ENCODE data around the gene IKBIP.
"Not testable (repeated sequence)": the region's sequence is repeated elsewhere in the genome, so short reads cannot be mapped to it uniquely, and the experiment has no call there.

IKBIP gene

DNA sequence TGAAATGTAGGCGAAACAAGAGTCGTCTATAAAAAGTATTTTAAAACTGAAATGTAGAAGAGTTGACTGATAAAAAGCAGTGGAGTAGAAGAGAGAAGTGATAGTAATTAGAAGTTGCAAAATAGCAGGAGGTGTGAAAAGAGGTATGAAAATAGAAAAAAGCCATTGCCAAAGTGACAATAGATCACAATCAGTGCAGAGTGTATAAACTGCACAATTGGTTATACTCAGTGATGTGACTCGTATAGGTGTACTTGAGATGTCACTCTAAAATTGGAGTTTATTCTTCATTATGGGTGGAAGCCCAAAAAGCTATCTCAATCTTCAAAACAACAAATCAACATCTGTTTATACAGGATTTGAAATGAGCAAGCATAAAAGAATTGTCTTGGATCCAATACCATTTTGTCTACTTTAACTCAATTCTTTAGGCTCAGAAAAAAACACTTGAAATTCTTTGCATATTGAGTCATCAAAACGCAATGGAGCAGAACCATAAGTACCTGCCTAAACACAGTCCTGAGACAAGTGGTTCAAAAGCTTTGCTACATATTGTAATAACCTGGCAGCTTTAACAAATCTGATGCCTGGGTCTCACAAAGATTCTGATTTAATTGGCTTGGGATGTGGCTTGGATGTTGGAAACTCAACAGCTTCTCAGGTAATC is 8.8 kb downstream of the IKBIP start:
- DNase-seq, result no peak

DNA sequence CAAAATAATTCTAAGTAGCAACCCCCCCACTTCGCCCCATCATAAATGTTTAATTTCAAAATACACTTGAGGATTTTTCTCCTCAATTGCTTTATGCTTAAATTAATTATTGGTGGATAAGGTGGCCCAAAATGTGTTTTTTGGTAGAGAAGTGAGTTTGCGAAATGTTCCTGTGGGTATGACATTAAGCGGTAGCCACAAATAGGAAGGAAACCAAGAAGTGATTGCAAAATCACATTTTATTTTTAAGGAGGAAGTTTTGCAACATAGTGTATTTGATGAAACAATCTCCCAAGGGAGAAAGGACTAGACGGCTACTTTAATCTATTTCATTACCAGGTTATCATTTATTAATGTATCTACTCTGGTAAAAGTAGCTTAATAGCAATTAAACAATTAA is 25.6 kb downstream of the IKBIP start:
- DNase-seq, result no peak

DNA sequence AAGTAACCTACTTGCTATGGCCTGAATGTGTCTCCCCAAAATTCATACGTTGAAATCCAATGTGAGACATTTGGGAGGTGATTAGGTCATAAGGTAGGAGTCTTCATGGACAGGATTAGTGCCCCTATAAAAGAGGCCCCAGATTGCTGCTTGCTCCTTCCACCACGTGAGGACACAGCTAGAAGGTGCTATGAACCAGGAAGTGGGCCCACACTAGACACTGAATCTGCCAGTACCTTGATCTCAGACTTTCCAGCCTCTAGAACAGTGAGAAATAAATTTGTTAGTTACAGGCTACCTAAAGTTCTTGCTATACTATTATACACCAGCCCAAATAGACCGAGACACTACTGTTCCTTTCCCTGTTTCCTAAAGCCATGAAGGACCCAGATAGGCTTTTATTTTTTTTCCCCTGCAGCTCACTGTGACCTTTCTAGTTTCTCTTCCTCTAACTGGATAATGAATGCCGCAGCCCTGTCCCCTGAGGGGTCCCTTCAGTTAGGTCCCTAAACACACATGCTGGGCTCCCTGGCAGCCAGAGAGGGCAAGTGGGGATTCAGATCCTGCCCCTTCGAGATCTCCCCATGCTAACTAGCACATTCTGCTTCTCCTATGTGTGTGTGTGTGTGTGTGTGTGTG is 31.8 kb downstream of the IKBIP start:
- no peak for DNase-seq

DNA sequence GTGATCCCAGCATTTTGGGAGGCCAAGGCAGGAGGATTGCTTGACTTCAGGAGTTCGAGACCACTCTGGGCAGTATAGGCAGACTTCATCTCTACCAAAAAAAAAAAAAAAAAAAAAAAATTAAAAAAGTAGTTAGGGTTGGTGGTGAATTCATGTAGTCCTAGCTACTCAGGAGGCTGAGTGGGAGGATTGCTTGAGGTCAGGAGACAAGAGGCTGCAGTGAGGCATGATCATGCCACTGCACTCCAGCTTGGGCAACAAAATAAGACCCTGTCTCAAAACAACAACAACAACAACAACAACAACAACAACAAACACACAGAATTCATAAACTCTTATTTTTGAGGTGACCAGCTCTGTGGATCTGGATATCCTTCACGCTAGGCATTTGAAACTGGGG is 34.0 kb downstream of the IKBIP start:
- no peak for DNase-seq

DNA sequence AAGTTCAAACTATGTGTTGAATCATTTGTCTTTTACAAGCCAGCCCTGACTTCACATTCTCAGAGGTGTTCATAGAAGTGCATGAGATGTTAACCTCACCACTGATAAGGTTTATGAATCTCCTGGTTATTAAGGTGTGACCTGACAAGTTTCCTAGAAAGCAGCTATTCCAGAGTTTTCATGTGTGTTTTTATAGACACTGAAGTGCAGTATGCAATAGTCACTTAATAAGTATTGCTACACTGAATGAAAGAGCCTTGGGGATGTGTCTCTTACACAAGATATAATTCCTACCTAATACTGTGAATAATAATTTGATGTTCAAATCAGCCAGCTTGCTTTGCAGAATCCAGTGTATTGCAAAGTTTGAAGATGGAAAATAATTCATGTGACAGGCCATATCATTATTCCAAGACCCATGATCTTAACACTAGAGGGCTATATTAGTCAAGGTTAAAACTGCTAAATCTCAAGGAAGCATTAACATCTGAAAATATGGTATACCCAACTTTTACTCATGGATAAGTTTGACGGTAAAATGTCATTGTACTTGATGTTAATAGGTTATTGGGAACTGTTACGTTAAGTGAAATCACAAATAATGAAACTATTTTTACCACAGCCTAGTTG is 38.1 kb downstream of the IKBIP start:
- no peak for DNase-seq

DNA sequence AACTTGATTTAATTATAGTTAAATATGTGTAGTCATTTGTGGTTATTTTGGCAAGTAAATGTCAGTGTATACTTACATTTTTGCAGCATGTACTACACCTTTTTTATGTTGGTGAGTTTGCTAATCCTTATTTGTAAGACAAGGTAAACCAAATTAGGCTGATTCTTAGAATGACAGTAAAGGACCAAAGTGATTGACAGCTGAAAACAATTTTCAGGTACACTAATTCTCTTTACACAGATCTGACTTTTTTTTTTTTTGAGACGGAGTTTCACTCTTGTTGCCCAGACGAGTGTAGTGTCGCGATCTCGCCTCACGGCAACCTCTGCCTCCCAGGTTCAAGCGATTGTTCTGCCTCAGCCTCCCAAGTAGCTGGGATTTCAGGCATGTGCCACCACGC is 42.7 kb downstream of the IKBIP start:
- DNase-seq, result no peak

DNA sequence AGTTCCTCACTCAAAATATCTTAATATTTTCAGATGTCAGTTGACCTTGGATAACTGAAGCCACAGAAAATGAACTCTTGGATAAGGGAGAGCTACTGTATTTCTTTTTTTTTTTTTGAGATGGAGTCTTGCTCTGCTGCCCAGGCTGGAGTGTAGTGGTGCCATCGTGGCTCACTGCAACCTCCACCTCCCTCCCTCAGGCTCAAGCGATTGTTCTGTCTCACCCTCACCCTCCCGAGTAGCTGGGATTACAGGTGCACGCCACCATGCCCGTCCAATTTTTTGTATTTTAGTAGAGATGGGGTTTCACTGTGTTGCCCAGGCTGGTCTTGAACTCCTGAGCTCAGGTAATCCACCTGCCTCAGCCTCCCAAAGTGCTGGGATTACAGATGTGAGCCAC is 47.3 kb downstream of the IKBIP start:
- DNase-seq, result not testable (repeated sequence)

DNA sequence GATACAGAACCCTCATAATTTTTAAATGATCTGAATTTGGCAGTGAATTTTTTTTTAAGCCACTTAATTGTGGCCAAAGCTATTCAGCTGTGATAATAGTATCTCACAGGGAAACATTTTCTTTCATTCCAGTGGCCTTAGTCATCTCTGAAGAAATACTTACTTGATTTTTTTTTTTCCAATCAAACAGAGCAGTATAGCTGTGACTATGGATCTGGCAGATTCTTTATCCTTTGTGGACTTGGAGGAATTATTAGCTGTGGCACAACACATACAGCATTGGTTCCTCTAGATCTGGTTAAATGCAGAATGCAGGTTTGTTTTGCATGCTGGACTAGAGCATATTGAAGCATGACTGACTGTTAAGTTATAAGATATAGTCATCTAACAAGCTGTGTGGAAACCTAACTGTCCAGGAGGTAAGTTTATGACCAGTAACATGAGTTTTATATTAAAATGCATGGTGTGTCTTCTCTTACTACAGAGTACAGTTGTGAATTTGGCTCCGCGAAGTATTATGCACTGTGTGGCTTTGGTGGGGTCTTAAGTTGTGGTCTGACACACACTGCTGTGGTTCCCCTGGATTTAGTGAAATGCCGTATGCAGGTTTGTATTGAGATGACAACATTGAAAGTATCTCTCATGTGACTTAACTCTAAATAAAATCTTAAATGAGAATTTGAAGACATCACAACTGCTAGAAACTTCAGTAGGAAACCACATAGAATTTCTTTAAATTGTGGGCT is 49.2 kb downstream of the IKBIP start:
- no peak for DNase-seq

DNA sequence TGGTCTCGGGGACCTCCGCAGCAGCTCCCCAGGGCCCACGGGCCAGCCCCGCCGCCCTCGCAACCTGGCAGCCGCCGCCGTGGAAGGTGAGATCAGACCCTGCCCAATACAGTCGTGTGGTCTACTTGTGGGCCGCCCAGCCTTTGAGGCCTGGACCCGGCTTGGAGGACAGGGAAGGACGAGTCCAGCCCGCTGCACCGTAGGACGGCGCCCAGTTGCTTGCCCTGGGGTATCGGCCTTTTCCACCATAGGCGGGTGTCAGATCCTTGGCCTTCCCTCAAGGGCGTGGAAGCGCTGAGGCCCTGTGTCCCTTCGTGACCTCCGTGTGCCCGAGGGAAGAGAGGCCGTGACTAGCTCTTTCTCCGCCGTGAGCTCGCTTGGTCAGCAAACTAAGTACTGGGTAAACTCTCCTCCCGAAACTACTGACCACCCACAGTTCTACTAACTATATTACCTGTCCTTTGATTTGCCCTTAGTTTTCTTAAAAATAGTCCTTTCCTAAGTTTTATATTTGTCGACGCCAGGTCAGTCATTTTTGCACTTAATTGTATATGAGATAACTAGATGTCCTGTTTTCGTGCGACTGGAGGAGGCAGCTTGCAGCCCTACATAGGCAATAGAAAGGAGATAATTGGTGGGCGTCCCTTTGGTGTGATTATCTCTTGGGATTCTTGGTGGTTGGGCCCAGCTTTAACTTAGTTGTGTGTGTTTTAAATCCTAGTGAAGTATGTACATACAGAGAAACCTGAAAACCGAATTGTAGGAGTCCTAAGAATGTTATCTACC is 50.3 kb downstream of the IKBIP start:
- DNase-seq, result no peak

DNA sequence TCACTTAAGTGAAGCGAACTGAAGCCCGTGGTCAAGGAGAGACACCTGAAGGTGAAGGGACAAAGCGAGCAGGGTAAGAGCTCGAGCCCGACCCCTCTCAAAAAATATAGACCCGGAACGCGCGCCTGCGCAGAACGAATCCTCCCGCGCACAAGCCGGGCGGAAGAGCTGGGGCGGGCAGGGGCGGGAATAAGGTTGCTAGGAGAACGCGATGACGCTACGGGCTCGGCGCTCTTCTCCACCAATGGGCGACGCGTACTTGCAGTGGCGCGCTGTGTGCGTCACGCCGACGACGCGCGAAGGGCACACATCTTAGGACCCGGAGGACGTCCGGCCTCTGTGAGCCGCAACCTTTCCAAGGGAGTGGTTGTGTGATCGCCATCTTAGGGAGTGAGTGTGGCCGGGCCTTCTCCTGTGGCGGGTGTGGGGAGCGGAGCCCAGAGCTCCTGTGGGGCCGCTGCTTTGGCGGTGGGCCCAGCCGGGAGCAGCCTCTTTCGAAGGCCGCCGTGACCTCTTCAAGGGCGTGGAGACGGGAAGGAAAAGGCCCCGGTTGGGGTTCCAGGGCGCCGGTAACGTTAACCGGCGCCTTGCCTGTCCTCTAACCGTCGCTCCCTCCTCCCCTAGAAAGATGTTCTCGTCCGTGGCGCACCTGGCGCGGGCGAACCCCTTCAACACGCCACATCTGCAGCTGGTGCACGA is 51.1 kb downstream of the IKBIP start, which contains the start of gene SLC25A3:
Gene SLC25A3 (plus strand): TSS at position 336 of the 699 bp plus-strand sequence. CDS start 293 bp downstream, at position 629.
- peak; percentile 90 for DNase-seq

DNA sequence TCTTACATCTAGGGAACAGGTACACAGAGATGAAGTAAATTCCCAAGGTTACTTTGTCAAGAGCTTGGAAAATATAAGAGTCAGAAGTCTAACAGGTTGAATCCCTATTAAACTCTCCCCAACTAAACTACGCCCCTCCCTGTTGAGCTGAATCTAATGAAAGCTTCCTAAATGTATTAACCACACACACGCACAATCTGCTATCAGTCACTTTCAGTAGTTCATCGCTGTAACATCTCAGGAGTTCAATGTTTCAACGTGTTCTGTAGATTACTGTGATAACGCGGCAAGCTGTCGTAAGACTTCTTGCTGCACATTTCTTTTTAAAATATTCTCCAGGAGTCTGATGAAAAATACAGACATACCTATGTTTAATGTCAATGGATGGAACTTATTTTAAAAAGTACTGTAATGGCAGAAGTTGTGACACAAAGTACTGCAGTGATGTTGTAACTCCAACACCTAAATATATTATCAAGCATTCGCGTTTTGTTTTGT is 51.7 kb downstream of the IKBIP start:
- no peak for DNase-seq

DNA sequence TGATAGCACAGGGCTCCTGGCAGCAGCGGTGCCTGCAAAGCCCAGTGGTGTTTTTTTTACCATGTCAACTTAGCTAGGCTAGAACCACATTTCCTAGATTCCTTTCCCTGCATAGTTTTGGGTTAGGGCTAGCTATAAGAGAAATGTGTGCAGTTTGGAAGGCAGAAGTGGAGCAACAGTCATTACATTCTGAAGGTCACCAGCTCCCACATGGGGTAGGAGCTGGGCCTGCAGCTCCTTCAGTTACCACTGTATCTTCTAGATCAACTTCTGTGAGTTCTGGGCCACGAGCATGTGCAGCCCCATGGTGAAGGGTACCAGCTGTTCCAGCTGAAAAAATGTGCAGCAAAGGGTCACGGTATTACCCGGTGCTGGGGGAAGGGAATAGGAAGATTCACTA is 53.4 kb downstream of the IKBIP start:
- DNase-seq, result no peak

DNA sequence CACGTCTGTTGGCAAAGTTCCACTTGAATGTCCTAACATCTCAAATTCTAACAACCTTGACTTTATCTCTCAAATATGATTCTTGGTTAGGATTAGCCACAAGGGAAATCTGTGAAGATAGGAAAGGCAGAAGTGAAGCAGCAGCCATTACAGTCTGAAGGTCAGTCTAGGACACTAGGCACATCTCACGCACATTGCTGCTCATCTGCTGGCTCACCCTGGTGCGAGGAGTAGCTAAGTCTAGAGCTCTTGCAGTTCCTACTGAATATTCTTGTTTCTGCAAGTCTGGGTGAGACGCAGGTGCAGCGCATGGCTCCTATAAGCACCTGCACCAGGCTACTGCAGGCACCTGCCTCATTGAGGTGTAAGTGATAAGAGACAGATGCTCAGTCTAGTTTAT is 57.5 kb downstream of the IKBIP start:
- peak; percentile 65 for DNase-seq

DNA sequence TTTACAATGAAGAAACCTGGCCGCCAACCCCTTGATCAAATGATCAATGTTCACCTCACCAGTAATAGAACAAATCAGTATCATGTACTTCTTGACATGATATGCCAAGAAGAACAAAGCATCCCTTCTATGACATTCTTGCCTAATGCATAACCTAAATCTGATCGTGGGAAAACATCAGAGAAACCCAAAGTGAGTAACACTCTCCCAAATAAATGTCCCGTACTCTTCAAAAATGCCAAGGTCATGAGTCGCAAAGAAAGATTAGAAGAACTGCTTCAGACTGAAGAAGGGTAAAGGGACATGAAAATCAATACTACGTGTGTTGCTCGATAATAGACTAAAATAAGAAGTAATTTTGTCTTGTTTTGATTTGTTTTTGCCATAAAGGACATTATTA is 62.5 kb downstream of the IKBIP start:
- no peak for DNase-seq

DNA sequence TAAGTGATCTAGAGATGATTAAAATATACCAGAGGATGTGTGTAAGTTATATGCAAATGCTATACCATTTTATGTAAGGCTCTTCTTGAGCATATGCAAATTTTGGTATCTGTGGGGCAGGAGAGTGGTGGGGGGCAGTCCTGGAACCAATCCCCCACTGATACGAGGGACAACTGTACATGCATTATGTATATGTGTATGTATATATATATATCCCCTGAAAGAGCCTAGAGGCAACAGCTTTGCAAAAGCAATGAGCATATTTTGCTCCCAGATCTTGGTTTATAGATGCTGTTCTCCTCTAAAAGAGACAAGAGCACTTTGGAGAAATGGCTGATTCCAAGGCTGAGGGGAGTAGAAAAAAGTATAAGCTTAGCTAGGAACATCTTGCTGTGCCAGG is 63.5 kb downstream of the IKBIP start:
- no peak for DNase-seq

DNA sequence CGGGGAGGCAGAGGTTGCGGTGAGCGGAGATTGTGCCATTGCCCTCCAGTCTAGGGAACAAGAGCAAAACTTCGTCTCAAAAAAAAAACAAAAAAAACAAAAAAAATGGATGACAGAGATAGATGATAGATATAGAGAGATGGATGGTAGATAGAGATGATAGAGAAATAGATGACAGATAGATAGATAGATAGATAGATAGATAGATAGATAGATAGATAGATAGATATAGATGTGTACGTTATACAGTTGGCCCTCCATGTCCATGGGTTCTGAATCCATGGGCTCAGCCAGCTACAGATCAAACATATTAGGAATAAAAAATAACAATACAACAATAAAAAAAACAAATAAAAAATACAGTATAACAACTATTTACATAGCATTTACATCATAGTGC is 63.9 kb downstream of the IKBIP start:
- DNase-seq, result no peak

DNA sequence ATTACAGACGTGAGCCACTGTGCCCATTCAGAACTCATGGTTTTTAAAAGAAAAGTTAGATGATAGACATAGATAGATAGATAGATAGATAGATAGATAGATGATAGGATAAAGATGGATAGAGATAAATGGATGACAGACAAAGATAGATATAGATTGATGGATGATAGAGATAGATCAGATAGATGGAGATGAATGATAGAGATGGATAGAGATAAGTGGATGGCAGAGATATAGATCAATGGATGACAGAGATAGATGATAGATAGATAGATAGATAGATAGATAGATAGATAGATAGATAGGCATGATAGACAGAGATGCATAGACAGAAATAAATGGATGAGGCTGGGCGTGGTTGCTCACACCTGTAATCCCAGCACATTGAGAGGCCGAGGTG is 64.8 kb downstream of the IKBIP start:
- no peak for DNase-seq

DNA sequence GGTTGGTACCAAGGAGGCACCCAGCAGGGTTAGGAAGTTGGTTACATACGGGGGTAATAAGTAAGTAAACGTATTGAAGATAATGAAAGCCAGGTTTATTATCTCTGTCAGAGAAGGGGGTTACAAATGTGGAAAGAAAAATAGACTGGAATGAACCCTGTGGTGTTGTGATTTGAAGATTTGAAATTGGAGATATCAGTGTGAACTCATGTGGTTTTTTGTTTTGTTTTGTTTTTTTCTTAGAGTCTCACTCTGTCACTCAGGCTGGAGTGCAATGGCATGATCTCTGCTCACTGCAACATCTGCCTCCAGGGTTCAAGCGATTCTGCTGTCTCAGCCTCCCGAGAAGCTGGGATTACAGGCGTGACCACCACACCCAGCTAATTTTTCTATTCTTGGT is 65.2 kb downstream of the IKBIP start:
- DNase-seq, result no peak

DNA sequence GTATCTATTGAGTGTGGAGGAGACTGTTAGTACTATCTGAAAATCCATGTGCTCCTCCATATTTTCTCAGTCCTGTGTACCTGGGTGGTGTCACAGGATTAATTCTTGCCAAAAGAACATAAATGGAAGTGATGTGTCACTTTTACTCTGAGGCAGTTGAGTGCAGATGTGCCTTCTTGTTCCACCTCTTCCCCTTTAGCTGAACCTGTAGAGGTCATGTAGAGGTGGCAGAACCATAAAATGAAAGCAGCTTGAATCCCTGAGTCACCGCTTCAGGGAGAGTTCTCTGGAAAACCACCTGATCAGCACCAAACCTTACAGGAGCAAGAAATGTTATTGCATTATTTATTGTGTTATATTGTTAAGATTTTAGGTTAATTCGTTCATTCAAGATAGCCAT is 65.8 kb downstream of the IKBIP start:
- no peak for DNase-seq

DNA sequence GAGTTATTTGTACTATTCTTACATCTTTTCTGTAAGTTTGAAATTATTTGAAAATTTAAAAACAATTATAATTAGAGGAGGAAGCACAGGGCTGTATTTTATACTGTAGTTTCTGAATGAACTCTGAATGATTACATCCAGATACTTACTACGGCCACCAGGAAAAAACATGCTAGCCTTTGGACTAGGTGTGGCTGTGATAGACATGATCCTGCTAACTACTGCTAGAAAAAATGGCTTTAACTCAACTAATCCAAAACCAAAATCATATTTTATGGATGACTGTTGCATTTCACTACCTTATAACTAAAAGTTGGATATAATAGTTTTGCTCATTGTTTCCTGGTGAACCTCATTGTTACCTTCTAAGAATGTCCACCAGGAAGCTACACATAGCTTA is 66.2 kb downstream of the IKBIP start:
- no peak for DNase-seq

DNA sequence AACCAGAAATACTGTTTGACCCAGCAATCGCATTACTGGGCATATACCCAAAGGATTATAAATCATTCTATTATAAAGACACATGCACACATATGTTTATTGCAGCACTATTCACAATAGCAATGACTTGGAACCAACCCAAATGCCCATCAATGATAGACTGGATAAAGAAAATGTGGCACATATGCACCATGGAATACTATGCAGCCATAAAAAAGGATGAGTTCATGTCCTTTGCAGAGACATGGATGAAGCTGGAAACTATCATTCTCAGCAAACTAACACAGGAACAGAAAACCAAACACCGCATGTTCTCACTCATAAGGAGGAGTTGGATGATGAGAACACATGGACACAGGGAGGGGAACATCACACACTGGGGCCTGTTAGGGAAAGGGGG is 67.8 kb downstream of the IKBIP start:
- not testable (repeated sequence) for DNase-seq

DNA sequence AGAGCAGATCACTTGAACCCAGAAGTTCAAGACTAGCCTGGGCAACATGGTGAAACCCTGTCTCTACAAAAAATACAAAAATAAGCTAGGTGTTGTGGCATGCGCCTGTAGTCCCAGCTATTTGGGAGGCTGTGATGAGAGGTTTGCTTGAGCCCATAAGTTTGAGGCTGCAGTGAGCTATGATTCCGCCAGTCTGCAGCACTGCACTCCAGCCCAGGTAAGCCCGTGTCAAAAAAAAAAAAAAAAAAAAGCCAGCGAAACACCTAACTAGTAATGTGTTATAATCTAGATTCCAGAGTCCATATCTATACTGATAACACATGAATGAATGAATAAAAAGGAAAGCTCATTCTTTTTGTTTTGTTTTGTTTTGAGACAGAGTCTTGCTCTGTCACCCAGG is 69.6 kb downstream of the IKBIP start:
- DNase-seq, result no peak
